Smooth muscle cell (in vitro differentiated cells): ENCODE results near the gene TMEM164. TPM values are rescaled to one million over a fixed set of nuclear protein-coding genes. Genes with fewer than 3 reads are reported as not detected.

Experiments used
- DNase-seq: peaks from one replicate; lab custom pipeline; 2025; ENCODE audit not compliant: unreplicated experiment; lab: John Stamatoyannopoulos, UW
- H2AFZ ChIP-seq: fragments of 200-600 bp; sonication (generic); 2 replicates; pipeline ENCODE4 v1.6.0; 2016; ENCODE audit warnings: antibody characterized with exemption, low read depth, mild to moderate bottlenecking
- H3F3A ChIP-seq: fragments of 200-600 bp; sonication (generic); 2 replicates; pipeline ENCODE4 v1.6.0; 2017; ENCODE audit warnings: antibody characterized with exemption, low read depth
- H3K27ac ChIP-seq: fragments of 200-600 bp; sonication (generic); 2 replicates; pipeline ENCODE4 v1.5.1; 2016; ENCODE audit warnings: low read depth, mild to moderate bottlenecking
- H3K27me3 ChIP-seq: fragments of 200-600 bp; sonication (generic); 2 replicates; pipeline ENCODE4 v1.6.1; 2016; ENCODE audit warnings: low read depth, mild to moderate bottlenecking
- H3K36me3 ChIP-seq: fragments of 200-600 bp; sonication (generic); 2 replicates; pipeline ENCODE4 v1.5.1; 2016; ENCODE audit warnings: low read depth
- H3K4me1 ChIP-seq: fragments of 200-600 bp; sonication (generic); 2 replicates; pipeline ENCODE4 v1.5.1; 2016; ENCODE audit warnings: low read depth
- H3K4me2 ChIP-seq: fragments of 200-600 bp; sonication (generic); 2 replicates; pipeline ENCODE4 v1.6.0; 2016; ENCODE audit warnings: mild to moderate bottlenecking
- H3K4me3 ChIP-seq: fragments of 200-600 bp; sonication (generic); 2 replicates; pipeline ENCODE4 v1.5.1; 2016; ENCODE audit warnings: mild to moderate bottlenecking
- H3K79me2 ChIP-seq: fragments of 200-600 bp; sonication (generic); 2 replicates; pipeline ENCODE4 v1.6.0; 2016; ENCODE audit warnings: low read depth, mild to moderate bottlenecking
- H3K9ac ChIP-seq: fragments of 200-600 bp; sonication (generic); 2 replicates; pipeline ENCODE4 v1.6.0; 2016; ENCODE audit warnings: low read depth
- H3K9me3 ChIP-seq: fragments of 200-600 bp; sonication (generic); replicated peaks from 2 replicates; pipeline ENCODE4 v1.5.1; 2016; ENCODE audit warnings: low read depth
- H4K20me1 ChIP-seq: fragments of 200-600 bp; sonication (generic); 2 replicates; pipeline ENCODE4 v1.6.0; 2016; ENCODE audit warnings: low read depth
- CTCF ChIP-seq: fragments of 200-600 bp; sonication (generic); IDR thresholded peaks from 2 replicates; pipeline ENCODE4 v1.5.1; 2017; ENCODE audit warnings: borderline replicate concordance, mild to moderate bottlenecking, antibody characterized with exemption; ENCODE audit not compliant: insufficient read depth, poor library complexity, severe bottlenecking
- WGBS: methylation state at CpG from one replicate; pipeline ENCODE4 v1.1.7; 2016; ENCODE audit warnings: low lambda C conversion rate; 5-methylcytosine and 5-hydroxymethylcytosine counted together
- polyA plus RNA-seq: library from polyadenylated mRNA; unstranded; fragments of >200 nt; fragmentation: Nextera tagmentation; extraction: Ambion mirVana; gene quantifications from 2 replicates; pipeline ENCODE4 v1.2.1, GENCODE V29; 2016
- total RNA-seq: library from RNA; depleted of rRNA; stranded (reverse); fragments of >200 nt; gene quantifications from 2 replicates; pipeline ENCODE4 v1.2.3, GENCODE V29; 2014

TMEM164 gene
- total and polyA plus RNA-seq, 2 experiments from 2014 or later, result 1.5 to 8.9 TPM

- H3K4me2 ChIP-seq, result no peak overlapping the region
- 78% methylated on average over 3 of the region's 3 CpGs for WGBS
Measured at GRCh38 chrX:110008011-110008635, 5.2 kb downstream of the TMEM164 start.

GRCh38 chrX:110012818-110013485, 10.0 kb downstream of the TMEM164 start:
- H3K4me1 ChIP-seq, result no peaks in the 10 kb centered on the region
- no peaks in the 10 kb centered on the region for H3K79me2 ChIP-seq
- H3K27ac ChIP-seq, result no peak overlapping the region
- H3F3A ChIP-seq, result no peaks in the 10 kb centered on the region
- no peaks in the 10 kb centered on the region for H3K9me3 ChIP-seq
- H3K27me3 ChIP-seq, result no peaks in the 10 kb centered on the region
- no peak overlapping the region for H3K9ac ChIP-seq
- TF ChIP-seq CTCF, result no peak
- 56% methylated on average over 3 of the region's 3 CpGs for WGBS
- no peaks in the 10 kb centered on the region for H3K36me3 ChIP-seq
- no peak overlapping the region for H3K4me3 ChIP-seq
- no peaks in the 10 kb centered on the region for H4K20me1 ChIP-seq
- no peak overlapping the region for H2AFZ ChIP-seq
- no peak overlapping the region for H3K4me2 ChIP-seq
- DNase-seq, result no peak

More at GRCh38 chrX:110008011-110008635, 5.2 kb downstream of the TMEM164 start:
- no peak for TF ChIP-seq CTCF
- H3K9me3 ChIP-seq, result no peaks in the 10 kb centered on the region
- no peaks in the 10 kb centered on the region for H4K20me1 ChIP-seq
- no peak for DNase-seq
- no peaks in the 10 kb centered on the region for H3K36me3 ChIP-seq
- no peaks in the 10 kb centered on the region for H3K79me2 ChIP-seq
- H3K27me3 ChIP-seq, result no peaks in the 10 kb centered on the region
- H3K4me1 ChIP-seq, result no peaks in the 10 kb centered on the region
- no peak overlapping the region for H2AFZ ChIP-seq
- H3K4me3 ChIP-seq, result no peak overlapping the region
- no peak overlapping the region for H3K9ac ChIP-seq
- no peaks in the 10 kb centered on the region for H3F3A ChIP-seq
- H3K27ac ChIP-seq, result no peak overlapping the region

- WGBS, result 82% methylated on average over 4 of the region's 4 CpGs
Measured at GRCh38 chrX:110013968-110014367, 11.1 kb downstream of the TMEM164 start.

More at GRCh38 chrX:110013968-110014367, 11.1 kb downstream of the TMEM164 start:
- Histone ChIP-seq H3K4me3 (no peak overlapping the region), H3K4me2 (no peak overlapping the region), H3K9ac (no peak overlapping the region), H4K20me1 (no peaks in the 10 kb centered on the region), H3K79me2 (no peaks in the 10 kb centered on the region), H3F3A (no peaks in the 10 kb centered on the region), H3K4me1 (no peaks in the 10 kb centered on the region), H3K36me3 (no peaks in the 10 kb centered on the region), H3K27ac (no peak overlapping the region), H3K9me3 (no peaks in the 10 kb centered on the region), H2AFZ (no peak overlapping the region), H3K27me3 (no peaks in the 10 kb centered on the region)
- no peak for DNase-seq
- TF ChIP-seq CTCF, result no peak
